Measurements from ENCODE around the gene PCOLCE2. TPM values are rescaled to one million over a fixed set of nuclear protein-coding genes. Genes with fewer than 3 reads are reported as not detected.

PCOLCE2 gene
- total and polyA plus RNA-seq, 2 of the 8 experiments (the other 6 are each of a cell fraction or from before 2014, with no cell fraction given): 11.1 to 12.6 TPM

- TF ChIP-seq, protein P1, sequence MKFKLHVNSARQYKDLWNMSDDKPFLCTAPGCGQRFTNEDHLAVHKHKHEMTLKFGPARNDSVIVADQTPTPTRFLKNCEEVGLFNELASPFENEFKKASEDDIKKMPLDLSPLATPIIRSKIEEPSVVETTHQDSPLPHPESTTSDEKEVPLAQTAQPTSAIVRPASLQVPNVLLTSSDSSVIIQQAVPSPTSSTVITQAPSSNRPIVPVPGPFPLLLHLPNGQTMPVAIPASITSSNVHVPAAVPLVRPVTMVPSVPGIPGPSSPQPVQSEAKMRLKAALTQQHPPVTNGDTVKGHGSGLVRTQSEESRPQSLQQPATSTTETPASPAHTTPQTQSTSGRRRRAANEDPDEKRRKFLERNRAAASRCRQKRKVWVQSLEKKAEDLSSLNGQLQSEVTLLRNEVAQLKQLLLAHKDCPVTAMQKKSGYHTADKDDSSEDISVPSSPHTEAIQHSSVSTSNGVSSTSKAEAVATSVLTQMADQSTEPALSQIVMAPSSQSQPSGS (IDR thresholded peaks at IDR 0.05; ENCODE audit: low read length): no peak
- TF ChIP-seq EGR1 (IDR thresholded peaks at IDR 0.05; ENCODE audit: borderline replicate concordance, low read depth, low read length) (no peak), CHD7 (IDR thresholded peaks at IDR 0.05; ENCODE audit: insufficient replicate concordance, low read length) (no peak), YY1 (IDR thresholded peaks at IDR 0.05; ENCODE audit: low read depth, low read length) (no peak), MAFK (IDR thresholded peaks at IDR 0.05; ENCODE audit: low read depth, low read length) (no peak), POLR2A (IDR thresholded peaks at IDR 0.05; ENCODE audit: control extremely low read depth in 1 of 2, low read depth in 2 of 2, low read length in 2 of 2) (no peak), CBX8 (IDR thresholded peaks at IDR 0.05; ENCODE audit: borderline replicate concordance, low read depth, low read length) (no peak)
- TF ChIP-seq, protein P2, sequence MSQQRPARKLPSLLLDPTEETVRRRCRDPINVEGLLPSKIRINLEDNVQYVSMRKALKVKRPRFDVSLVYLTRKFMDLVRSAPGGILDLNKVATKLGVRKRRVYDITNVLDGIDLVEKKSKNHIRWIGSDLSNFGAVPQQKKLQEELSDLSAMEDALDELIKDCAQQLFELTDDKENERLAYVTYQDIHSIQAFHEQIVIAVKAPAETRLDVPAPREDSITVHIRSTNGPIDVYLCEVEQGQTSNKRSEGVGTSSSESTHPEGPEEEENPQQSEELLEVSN (IDR thresholded peaks at IDR 0.05): no peak
Measured at GRCh38 chr3:142881445-142882224, 7.2 kb downstream of the PCOLCE2 start (continued).

All from H1 (cell line).